Fibroblast of skin of left biceps (primary cell): ENCODE data around the gene BCL3.
A peak's percentile ranks its signal among the peaks of the same experiment; 100 is the strongest.

Experiments used
- DNase-seq, 2 experiments: peaks; one replicate each; pipeline ENCODE4 v3.0.0-alpha.2; 2013; ENCODE audit warnings: low read depth in 2 of 2

BCL3 gene

DNA sequence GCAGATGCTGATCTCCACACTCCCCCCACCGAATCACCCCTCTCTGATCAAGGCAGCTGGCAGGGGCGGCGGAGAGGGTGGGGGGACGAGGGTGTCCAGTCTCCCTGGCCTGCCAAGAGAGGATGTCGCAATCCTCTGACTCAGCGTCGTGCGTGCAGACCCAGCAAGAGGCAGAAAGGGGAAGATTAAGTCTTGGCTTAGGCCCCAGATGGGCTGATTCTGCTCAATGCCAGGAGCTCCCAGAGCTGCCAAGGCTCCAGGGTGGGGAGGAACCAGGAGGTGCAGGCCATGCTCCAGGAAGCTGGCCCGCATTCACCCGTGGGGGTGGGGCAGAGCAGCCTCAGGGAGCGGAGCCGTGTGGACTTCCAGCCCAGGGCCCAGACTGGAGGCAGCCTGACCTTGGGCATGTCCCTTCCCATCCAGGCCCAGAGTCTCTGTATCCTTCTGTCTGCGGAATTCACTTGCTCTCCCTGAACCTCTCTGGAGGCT, 6.6 kb upstream of the BCL3 start:
- peak; percentile 98 to 99 for DNase-seq

DNA sequence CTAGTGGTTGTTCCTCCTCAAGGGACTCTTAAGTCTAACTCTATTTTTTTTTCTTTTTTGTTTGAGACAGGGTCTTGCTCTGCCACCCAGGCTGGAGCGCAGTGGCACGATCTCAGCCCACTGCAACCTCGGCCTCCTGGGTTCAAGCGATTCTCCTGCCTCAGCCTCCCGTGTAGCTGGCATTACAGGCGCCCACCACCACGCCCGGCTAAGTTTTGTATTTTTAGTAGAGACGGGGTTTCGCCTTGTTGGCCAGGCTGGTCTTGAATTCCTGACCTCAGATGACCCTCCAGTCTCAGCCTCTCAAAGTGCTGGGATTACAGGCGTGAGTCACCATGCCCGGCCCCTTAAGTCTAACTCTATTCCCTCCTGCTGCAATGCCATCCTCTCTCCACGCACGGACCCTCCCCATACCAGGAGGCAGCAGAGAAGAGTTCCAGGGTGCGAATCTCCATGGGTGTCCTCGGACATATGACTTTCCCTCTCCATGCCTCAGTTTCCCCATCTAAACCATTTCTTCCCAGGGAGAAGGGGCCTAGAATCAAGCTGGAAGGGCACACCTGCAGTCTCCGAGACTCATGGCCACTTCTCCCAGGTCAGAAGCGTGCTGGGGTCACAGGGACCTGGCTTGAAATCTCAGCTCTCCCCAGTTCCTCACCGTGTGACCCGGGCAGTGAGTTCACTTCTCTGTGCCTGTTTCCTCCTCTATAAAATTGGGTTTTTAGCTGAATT, 6.0 kb upstream of the BCL3 start:
- DNase-seq: no peak

DNA sequence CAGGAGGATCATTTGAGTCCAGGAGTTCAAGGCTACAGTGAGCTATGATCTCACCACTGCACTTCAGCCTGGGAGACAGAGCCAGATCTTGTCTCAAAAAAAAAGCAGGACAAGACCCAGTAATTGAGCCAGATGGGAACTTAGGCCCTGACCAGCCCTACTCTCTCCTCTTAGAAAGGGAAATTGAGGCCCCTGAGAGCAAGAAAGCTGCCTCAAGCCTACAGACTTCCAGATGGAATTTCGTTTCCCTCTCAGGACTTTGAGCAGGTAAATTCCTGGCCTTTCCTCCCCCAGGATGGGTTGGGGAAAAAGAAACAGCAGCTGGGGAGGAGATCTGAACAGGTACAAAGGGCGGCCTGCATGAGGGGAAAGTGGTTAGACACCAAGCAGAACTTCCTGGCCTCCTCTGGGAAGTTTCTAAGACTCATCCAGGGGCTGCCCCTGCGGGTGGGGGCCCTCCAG, 3.6 kb upstream of the BCL3 start:
- DNase-seq: no peak

DNA sequence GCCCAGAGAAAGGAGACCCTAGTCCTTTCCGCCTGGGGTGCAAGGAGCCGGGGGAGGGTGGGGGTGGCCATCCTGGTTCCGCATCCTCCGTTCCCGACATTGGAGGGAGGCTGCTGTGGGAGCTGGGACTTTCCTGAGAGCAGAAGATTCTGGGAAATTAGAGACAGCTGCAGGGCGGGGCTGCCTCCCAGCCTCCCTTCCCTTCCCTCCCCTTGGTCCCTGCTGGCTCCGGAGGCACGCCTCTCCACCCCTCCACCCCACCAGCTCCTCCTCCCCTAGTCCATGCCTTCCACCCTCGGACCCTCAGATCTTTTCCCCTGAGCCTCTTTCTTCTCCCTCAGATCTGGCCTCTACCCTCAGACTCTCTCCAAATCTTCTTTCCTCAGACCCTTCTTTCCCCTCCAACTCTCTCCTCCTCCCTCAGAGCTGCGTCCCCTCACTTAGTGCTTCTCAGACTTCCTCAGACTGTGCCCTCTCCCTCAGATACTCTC, 3.1 kb upstream of the BCL3 start:
- DNase-seq: peak; percentile 58 to 62

DNA sequence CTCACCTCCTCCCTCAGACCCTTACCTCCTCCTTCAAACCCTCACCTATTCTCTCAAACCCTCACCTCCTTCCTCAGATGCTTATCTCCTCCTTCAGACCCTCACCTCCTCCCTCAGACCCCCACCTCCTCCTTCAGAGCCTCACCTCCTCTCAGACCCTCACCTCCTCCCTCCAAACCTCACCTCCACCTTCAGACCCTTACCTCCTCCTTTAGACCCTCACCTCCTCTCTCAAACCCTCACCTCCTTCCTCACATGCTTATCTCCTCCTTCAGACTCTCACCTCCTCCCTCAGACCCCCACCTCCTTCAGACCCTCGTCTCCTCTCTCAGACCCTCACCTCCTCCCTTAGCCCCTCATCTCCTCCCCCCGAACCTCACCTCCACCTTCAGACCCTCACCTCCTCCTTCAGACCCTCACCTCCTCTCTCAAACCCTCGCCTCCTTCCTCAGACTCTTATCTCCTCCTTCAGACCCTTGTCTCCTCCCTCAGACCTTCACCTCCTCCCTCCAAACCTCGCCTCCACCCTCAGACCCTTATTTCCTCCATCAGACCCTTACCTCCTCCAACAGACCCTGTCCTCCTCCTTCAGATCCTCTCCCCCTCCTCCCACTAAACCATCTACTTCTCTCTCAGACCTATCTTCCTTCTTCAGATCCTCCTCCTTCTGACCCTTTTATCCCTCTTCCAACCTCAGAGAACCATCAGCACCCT, 2.5 kb upstream of the BCL3 start:
- no peak for DNase-seq

DNA sequence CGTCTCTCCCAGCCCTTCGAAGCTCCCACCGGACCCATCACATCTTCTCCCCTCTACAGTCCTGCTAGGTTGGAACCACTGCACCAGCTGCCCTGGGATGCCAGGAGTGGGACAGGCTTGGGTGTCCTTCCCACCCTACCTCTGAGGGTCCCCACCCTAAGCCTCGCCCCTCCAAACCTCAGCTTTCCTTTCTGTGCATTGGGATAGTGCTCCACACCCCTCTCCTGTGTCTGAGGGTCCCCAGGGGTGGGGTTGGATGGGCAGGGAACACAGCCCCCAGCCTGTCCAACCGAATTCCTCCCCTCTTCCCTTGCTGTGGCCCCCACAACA, 1.9 kb upstream of the BCL3 start:
- DNase-seq: no peak

DNA sequence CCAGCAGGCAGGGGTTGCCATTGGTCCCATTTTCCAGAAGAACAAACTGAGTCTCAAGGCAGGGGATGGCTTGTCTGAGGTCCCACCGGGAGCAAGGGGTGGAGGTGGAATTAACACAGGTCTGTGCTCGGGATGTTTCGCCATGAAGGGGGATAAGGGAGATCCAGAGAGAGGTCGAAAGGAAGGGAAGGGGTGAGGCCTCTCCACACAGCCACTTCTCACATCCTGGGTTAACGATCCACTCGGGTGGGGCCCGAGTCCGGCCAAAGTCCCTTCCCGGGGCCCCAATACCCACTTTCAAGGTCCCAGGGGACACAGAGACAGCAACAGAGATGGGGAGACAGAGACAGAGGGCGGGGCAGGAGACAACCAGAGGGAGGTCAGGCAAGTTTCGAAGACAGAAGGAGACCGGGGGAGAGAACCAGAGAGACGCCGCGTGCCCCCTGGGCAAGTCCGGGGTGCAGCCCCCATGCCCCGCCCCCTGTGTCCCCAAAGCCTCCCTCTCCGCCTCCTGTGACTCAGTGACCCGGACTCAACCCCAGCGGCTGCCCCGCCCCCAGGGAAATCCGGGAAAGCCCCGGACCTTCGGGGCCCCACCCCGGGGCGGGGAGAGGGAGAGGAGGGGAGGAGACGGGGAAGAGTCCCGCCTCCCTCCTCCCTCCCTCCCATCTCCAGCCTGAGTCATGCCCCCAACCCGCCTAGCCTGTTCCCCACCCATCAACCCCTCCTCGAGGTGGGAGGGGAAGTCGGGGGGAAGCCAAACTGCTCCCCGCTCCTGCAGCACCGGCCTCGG, 1.4 kb upstream of the BCL3 start:
- peak; percentile 88 to 89 for DNase-seq

DNA sequence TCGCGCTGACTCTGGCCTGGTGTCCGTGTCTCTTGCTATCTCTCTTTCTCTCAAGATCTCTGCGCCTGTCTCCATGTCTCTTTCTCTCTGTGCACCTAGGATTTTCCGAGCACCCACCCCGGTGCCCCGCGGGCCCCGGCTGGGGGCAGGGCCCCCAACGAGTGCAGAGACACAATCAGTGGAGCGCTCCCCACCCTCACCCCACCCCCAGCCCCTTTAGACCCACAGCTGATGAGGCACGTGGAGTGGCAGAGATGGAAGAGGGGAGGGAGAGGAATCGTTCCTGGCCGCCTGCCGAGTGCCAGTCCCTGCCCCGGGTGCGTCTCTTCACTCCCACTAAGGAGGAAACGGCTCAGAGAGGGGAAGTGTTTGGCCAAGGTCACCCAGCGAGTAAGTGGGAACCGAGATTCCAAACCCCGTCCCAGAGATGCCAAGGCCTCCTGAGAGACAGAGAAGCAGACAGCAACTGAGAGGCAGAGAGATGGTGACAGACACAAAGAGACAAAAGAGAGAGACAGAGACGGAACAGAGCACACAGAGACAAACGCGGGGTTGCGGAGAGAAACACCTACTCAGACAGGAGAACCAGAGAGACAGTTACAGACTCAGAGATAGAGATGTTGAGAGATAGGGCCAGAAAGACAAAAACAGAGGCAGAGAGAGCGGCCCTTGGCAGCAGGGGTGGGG, 626 bp upstream of the BCL3 start:
- DNase-seq: no peak

DNA sequence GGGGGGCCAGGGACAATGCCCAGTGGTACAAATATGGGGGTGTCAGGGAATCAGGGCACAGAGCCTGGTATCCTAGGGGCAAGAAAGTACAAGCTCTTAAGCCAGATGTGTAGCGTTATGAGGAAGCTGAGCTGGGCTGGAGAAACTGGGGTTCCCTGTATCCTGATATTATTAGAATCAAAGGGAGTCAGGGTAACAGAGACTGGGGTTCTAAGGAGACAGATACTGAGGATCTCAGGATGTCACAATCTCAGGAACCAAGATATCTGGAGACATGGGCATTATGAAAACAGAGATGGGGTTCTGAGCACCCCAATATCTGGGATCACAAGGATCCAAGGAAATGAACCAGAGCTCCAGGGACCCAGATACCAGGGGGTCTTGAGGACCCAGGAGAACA, 784 bp downstream of the BCL3 start:
- no peak for DNase-seq

DNA sequence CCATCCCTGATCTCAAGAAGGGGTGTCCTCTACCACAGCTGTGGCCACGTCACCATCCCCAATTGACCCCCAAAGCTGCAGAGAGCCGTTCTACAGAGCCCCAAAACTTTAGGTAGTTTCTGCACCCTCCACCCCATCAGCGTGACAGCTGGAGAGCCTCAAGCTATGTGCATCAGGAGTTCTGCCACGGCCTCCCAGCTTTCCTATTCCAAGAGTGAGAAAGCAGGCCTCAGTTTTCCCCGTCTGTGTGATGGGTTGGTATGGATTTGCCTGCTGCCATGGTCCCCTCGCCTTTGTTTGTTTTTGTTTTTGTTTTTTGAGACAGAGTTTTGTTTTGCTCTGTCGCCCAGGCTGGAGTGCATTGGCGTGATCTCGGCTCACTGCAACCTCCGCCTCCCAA, 1.5 kb downstream of the BCL3 start:
- DNase-seq: no peak

DNA sequence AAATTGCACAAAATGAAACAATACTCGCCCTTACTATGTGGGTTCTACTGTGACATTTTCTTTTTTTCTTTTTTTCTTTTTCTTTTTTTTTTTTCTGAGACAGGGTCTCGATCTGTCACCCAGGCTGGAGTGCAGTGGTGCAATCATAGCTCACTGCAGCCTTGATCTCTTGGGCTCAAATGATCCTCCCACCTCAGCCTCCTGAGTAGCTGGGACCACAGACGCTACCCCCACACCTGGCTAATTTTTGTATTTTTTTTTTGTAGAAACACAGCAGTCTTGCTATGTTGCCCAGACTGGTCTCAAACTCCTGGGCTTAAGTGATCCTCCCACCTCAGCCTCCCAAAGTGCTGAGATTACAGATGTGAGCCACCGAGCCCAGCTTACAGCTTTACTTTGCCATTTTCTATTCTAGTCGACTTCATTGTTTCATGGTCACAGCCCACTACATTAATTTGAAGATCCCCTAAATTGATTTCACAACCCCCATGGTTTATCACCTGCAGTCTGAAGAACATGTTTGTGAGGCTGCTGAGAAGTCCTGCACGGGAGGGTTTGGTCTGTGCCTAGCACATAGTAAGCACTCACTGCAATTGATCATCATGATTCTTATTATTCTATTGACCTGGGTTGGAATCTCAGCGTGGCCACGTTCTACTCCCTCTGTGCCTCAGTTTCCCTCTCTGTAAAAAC, 3.8 kb downstream of the BCL3 start:
- DNase-seq: no peak

DNA sequence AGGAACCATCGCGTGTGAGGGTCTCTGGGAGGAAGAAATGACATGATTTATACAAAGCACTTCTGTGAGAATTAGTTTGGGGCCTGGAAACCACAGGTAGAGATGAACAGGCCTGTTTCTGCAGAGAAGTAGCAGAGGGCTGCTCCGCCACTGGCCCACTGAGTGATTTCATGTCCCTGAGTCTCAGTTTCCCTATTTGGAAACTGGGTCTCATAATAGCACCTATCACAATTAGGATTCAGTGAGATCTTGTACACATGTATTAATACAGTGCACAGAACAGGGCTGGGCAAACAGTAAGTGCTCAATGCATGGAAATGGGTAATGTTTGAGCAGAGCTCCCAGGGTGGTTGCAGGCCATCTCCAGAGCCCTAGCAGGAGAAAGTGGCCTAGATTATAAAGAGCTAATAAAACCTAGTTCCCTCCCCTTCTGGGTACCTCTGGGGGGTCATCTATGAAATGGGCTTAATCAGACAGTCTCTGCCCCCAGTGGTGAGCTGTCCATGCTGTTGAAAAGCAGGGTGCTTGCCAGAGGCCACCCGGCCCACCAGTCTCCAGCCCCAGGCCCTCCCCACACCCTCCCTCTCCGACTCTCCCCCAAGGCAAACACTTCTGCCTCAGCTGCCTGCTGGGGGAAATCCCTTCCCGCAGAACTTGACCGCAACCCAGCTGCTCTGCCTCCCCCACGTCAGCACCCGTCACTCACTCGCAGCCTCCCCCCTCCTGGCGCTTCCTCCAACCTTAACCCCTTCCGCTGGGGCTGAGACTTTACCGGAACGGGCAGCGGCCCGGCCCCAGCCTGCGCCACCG, 4.5 kb downstream of the BCL3 start:
- DNase-seq: peak; percentile 83 to 84

DNA sequence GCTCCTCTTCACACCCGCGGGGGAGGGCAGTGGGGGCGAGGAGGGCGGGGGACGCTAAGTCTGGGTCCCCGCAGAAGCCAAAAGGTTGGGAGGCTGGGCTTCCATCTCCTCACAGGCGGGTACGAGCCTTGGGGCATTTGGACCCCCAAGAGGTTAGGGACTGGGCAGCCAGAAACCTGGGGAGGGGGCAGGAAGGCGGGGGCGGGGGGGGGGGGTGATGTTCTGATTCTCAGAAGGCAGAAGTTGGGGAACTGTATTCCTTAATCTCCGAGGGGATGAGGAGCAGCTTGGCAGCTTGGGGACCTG, 5.1 kb downstream of the BCL3 start:
- DNase-seq: no peak

DNA sequence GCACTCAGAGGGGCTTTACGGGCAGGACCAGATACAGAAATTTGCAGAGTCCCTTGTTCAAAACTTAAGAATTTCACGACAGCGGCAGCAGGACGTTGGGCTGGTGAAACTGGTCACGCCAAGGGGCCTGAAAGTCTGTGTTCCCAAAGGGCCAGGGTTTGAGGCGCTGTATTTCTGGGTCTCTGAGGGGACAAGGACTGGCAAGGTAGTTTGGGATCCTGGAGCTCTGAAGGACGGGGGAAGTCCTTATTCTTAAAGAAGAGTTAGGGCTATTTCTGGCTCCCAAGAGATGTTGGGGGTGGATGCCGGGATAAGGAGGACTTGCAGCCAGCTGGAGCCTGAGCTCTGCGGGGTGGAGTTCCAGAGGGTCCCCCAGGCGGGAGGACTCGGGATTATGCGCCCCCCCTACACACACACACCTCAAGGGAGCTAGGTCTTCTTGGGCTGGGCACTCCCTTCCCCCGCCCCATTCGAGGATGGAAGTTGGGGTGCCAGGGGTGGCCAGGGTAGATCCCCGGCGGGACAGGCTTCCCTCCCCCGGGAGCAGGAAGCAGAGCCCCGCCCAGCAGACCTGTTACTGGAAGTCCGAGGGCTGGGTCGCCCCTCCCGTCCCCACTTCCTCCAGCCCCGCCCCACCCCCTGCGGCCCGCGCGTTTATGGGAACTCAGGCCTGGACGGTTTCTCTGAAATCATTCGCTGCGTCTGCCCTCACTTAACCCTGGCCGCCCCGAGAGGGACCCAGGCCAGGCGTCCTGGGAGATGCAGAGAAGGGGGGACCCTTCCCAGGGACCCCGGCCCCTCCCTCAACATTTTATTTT, 5.6 kb downstream of the BCL3 start:
- no peak for DNase-seq

DNA sequence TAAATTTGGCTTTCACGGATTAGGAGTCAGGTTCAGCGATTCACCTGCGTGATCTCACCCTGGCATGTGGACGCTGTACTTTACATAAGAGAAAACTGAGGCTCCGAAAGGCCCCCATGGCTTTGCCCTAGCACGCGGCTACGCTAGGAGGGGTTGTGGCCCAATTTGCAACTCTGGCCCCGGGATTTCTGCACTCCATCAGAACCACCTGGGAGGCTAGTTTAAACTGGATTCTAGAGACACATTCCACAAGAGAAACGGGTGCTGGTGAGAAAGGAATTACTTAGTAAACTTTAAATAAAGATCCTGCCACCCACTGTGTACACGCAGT, 6.2 kb downstream of the BCL3 start:
- no peak for DNase-seq

DNA sequence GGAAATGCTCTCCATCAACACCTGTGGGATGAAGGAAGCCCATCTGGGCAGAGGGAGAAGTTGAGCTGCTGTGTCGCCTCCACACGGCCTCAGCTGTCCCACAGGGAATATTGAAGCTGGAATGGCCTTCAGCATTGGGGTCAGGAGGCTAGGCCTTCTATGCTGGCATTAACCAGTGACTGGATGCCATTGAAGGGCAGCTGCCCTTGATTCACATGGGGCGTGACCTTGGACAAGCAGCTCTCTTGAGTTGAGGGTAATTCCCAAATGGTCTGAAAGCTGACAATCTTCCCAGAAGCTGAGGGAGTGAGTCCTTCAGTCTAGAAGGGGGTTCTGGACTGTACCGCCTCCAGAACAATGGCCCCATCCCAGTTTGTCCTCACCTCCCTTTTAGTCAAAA, 6.7 kb downstream of the BCL3 start:
- DNase-seq: no peak

DNA sequence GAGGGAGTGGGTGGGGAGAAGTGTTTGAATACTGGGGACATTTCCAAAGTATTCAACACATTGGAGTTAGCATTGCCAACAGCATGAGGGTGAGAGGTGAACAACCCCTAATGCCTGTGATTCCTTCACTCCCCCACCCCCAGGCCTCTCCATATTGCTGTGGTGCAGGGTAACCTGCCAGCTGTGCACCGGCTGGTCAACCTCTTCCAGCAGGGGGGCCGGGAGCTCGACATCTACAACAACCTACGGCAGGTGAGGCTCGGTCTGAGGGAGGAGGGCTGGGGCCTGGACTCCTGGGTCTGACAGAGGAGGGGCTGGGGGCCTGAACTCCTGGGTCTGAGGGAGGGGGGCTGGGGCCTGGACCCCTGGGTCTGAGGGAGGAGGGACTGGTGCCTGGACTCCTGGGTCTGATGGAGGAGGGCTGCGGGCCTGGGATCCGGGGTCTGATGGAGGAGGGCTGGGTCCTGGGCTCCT, 7.6 kb downstream of the BCL3 start:
- no peak for DNase-seq

DNA sequence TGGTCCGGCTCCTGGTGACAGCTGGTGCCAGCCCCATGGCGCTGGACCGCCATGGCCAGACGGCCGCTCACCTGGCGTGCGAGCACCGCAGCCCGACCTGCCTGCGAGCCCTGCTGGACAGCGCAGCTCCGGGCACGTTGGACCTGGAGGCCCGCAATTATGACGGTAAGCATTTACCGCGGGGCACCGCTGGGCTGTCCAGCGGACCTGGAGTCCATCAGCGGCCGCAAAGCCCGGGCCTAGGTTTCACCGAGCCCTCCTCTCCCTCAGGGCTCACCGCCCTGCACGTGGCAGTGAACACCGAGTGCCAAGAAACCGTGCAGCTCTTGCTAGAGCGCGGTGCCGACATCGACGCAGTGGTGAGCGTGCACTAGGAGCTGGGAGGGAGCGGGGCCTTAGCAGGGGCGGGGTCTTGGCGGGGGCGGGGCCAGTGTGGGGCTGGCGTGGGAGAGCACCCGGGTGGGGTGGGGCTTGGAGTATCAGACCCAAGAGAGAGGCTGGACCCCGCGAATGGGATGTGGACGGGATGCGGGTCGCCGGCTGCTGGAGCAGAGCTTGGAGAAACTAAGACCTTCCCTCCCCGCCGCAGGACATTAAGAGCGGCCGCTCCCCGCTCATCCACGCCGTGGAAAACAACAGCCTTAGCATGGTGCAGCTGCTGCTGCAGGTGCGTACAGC, 8.7 kb downstream of the BCL3 start:
- DNase-seq: peak in 1 of 2 experiments; percentile 45
